ENCODE data around the gene ATRIP.

Gene ATRIP

DNA sequence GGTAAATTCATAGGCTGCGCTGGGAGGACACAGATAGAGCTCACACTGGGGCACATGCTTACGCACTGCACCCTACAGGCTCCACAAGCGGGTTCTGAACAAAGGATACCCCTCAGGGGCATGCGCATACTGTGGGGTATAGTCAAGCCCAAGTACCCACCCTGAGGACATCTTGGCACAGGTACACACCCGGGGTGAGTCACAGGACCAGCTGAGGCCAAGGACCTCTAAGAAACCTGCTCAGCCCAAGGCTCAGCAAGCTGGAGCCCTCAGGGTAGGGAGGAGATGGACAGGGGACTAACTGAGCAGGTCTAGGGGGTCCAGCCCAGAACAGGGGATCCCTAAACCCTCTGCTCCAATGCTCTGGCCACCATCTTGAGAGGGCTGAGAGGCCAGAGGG, 54.1 kb downstream of the ATRIP start:
- H3K27ac Mint-ChIP-seq: no peak overlapping the region
- no peak for DNase-seq
- H3K4me1 Mint-ChIP-seq: peaks cover 9 to 31% of the 10 kb centered on the region in 2 donors
- no peaks in the 10 kb centered on the region for H3K9me3 Mint-ChIP-seq
- no peak overlapping the region for H3K4me3 Mint-ChIP-seq
- H3K27me3 Mint-ChIP-seq: no peaks in the 10 kb centered on the region
- H3K36me3 Mint-ChIP-seq: peaks cover 0 to 8% of the 10 kb centered on the region in 2 donors
- no peak for ATAC-seq (replicated peaks)

DNA sequence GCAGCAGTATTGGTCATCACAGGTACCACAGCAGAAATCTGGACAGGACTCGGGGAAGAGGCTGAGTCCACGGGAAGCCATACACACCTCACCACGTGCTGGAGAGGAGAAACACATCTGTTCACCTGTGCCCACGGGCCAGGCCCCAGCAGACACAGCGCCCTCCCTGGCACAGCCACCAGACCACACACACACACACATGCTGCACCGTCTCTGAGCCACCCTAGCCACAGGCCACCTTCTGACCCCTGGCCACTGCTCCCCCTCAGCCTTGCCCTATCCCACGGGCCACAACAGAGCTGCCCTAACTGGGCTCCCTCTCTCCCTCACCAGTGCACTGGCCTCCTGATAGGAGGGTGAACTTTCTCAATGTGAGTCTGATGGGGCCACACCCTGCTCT, 54.7 kb downstream of the ATRIP start:
- no peak overlapping the region for H3K27ac Mint-ChIP-seq
- peaks cover 0 to 8% of the 10 kb centered on the region in 2 donors for H3K36me3 Mint-ChIP-seq
- H3K9me3 Mint-ChIP-seq: no peaks in the 10 kb centered on the region
- H3K4me3 Mint-ChIP-seq: no peak overlapping the region
- H3K4me1 Mint-ChIP-seq: peaks cover 9 to 31% of the 10 kb centered on the region in 2 donors
- ATAC-seq (replicated peaks) (no peak), DNase-seq (no peak)
- no peaks in the 10 kb centered on the region for H3K27me3 Mint-ChIP-seq

DNA sequence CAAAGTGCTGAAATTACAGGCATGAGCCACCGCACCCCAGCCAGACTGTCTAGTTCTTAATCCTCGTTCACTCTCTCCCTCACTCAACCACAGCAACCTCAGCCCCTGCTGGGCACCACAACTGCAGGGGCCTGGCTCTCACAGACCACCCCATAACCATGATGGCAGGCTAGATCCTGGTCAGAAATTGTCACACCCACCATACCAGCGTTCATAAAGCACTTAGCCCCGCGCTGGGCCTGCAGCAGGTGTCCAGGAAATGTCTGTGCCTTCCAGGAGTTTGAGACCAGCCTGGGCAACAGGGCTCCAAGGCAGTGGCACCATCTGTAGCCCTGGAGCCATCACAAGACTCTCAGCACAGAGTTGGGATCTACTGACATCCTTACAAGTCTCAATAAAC, 55.6 kb downstream of the ATRIP start:
- Mint-ChIP-seq H3K27ac (no peak overlapping the region), H3K4me1 (peaks cover 9 to 36% of the 10 kb centered on the region in 2 donors), H3K27me3 (no peaks in the 10 kb centered on the region), H3K4me3 (no peak overlapping the region), H3K9me3 (no peaks in the 10 kb centered on the region), H3K36me3 (peaks cover 0 to 8% of the 10 kb centered on the region in 2 donors)
- DNase-seq: no peak
- ATAC-seq (replicated peaks): no peak

DNA sequence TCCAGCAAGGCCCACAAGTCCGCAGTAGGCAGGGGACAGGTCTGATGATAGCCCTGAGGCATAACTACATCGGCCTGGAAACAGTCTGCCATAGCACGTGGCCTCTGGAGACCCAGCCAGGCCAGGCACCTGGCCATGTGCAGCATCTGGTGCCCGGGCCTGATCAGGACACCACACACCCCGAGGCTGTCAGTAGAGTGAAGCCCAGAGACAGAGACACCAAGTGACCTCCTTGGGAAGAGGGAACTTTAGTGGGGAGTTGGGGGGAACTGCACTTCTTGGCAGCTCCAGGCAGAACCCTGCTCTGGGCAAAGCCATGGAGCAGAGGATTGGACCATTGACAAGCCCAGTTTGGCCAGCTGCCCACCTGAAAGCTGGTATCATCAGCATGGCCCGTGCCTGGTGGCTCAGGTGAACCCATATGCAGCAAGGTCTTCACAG, 56.2 kb downstream of the ATRIP start:
- Mint-ChIP-seq H3K27ac (no peak overlapping the region), H3K4me1 (peaks cover 12 to 42% of the 10 kb centered on the region in 2 donors), H3K36me3 (peaks cover 0 to 8% of the 10 kb centered on the region in 2 donors)

DNA sequence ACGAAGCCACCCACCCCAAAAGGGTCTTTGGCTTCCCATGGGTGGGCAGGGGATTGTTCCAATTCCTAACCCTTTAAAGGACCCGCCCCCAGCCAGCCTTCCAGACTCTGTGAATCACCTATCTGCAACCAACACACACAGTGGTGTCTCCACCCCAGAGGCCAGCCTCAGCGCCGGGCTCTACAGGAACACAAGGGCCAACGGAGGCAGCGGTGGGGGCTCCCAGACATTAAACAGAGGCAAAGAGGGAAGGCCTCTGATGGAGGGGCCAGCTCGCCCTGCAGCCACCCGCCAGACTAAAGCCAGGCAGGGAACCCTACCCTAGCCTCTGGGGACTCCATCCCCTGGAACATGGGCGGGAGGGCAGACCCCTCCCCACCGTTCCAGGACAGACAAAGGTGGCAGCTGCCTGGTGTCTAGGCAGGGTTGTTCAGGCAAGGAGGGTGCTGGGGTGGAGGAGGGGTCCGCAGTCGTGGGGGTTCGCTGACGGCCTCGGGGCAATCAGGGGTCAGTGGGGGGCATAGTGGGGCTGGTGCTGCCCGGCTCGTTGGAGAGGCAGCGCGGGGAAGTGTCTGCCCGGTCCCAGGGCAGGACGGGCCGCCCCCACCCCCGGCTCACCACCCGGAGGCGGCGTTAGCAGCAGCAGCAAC, 57.0 kb downstream of the ATRIP start:
- Mint-ChIP-seq H3K27ac (peak overlapping the region; percentile 88), H3K4me3 (peak overlapping the region; percentile 79 to 82), H3K9me3 (no peaks in the 10 kb centered on the region), H3K36me3 (peaks cover 0 to 2% of the 10 kb centered on the region in 2 donors), H3K4me1 (peaks cover 12 to 45% of the 10 kb centered on the region in 2 donors), H3K27me3 (no peaks in the 10 kb centered on the region)
- ATAC-seq (replicated peaks) (no peak), DNase-seq (peak; percentile 26)

More for the DNA sequence above, 56.2 kb downstream of the ATRIP start:
- Mint-ChIP-seq H3K27me3 (no peaks in the 10 kb centered on the region), H3K9me3 (no peaks in the 10 kb centered on the region), H3K4me3 (peak overlapping the region; percentile 32 to 79)
- ATAC-seq (replicated peaks): no peak
- no peak for DNase-seq

DNA sequence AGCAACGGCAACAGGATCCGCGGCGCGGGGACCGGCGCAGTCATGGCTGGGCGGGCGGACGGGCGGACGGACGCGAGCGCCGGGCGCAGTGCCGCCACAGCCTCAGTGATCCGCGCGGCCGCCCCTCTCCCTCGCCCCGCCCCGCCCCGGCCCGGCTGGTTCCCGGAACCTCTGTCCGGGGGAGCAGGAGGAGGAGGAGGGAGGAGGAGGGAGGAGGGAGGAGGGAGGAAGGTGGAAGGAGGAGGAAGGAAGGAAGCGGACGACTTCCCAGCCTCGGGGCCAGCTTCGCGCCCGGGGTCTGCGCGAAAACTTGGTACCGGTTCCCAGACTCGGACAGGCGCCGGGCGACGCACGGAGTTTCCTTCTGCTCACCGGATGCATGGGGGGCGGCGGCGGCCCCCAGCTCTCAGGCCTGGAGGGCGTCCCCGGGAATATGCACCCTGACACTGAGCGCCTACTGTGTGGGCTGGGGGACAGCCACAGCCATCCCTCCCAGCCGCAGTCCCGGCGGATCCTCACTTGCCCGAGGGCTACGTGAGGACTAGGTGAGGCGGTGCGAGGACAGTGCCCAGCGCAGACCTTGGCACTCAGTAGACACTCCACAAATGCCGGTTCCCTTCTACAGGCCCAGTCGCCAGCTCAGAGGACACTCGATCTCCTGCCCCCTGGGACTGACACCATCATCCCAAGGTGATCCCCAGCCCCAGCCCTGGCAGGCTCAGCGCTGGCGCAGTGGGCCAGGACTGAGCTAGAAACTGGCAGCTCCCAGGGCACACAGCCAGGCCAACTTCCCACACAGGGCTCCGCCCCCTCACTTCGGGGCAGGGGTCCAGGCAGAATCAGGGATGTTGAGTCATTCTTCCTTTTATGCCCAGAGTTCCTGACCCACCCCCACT, 57.8 kb downstream of the ATRIP start, which contains the start of gene SHISA5:
TSS of gene SHISA5 (minus strand) at position 124 of the 896 bp plus-strand sequence. CDS start at position 44, 80 bp downstream.
- no peaks in the 10 kb centered on the region for H3K27me3 Mint-ChIP-seq
- no peaks in the 10 kb centered on the region for H3K36me3 Mint-ChIP-seq
- H3K9me3 Mint-ChIP-seq: no peaks in the 10 kb centered on the region
- H3K4me3 Mint-ChIP-seq: peak within 1 kb of the TSS; percentile 79 to 82
- peak; percentile 71 for ATAC-seq (replicated peaks)
- H3K27ac Mint-ChIP-seq: peak within 1 kb of the TSS; percentile 88
- no peak for DNase-seq
- peaks cover 12 to 45% of the 10 kb centered on the region in 2 donors for H3K4me1 Mint-ChIP-seq

DNA sequence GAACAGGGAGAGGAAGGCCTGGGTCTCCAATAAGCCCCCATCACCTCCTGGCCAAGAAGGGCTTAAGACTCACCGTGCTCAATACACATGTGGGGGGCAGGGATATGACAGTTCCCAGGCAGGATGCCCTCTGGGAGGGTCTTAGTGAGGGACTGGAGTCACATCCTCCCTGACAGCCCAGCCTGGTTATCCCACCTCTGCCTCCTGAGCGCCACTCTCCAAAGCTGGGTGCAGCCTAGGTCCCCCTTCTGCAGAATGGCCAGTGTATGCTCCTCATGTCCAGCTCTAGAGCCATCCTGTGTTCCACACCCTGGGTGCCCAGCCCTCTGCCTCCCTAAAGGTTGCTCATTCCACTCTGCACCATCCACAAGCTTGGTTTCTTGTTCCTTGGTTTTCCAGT, 58.6 kb downstream of the ATRIP start:
- Mint-ChIP-seq H3K27me3 (no peaks in the 10 kb centered on the region), H3K36me3 (no peaks in the 10 kb centered on the region), H3K27ac (no peak overlapping the region), H3K4me3 (peak overlapping the region in 1 of 2 donors; percentile 9), H3K9me3 (no peaks in the 10 kb centered on the region), H3K4me1 (peaks cover 12 to 44% of the 10 kb centered on the region in 2 donors)
- ATAC-seq (replicated peaks) (no peak), DNase-seq (no peak)

DNA sequence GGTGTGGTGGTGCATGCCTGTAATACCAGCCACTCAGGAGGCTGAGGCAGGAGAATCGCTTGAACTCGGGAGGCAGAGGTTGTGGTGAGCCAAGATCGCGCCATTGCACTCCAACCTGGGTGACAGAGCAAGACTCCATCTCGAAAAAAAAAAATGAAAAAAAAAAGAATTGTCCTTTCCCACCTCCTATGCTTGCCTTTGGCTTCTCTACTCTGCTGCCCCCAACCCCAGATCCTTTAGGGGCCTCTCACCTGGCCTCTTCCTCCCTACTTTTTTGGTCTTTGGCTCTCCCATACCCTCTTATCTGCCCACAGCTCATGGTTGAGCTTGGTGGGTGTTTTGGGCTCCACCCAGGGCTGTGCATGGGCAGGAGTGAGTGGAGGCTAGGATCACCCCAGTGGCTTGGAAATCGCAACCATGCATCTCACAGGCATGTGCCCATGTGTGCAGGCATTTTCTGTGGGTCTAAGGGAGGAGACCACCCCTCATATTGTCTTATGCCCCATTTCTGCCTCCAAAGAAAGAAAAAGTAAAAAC, 59.5 kb downstream of the ATRIP start:
- ATAC-seq (replicated peaks) (no peak), DNase-seq (no peak)
- Mint-ChIP-seq H3K27ac (no peak overlapping the region), H3K36me3 (no peaks in the 10 kb centered on the region), H3K4me1 (peaks cover 11 to 38% of the 10 kb centered on the region in 2 donors), H3K4me3 (no peak overlapping the region), H3K9me3 (no peaks in the 10 kb centered on the region), H3K27me3 (peaks cover 2 to 4% of the 10 kb centered on the region in 2 donors)

DNA sequence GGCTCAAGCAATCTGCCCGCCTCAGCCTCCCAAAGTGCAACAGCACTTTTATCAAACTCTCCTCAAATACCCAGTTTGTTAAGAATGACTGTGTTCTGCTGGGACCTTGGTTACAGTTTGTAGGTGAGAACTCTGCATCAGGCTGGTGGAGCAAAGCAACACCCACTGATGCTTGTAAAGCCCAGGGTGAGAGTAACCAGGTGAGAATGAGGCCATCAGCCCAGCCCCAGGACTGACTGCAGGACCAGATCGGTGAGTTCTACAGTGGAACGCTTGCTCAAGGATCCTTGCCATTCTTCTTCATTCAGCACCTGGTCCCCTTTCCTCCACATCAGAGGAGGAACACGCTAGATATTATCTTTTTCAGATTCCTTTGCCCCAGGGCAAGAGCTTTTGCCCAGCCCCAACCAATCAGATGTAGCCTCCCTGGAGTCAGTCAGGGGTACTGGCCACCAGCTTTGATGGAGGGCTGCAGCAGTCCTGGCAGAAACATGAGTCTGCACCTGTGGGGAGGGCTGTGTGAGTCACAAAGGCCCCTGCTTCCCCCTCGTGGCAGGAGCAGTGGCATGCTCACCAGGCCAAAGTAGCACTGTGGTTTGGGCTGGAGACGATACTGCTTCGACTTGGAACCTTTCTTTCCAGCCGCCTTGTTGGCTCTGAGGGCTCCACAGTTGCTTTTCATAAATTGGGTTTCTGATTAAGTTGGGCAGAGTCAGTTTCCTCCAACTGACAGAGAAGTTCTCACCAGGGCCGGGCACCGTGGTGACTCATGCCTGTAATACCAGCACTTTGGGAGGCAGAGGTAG, 60.9 kb downstream of the ATRIP start:
- ATAC-seq (replicated peaks) (peak; percentile 85 to 87), DNase-seq (peak; percentile 58)
- Mint-ChIP-seq H3K4me1 (peaks cover 11 to 33% of the 10 kb centered on the region in 2 donors), H3K27ac (peak overlapping the region; percentile 20), H3K27me3 (peaks cover 8 to 9% of the 10 kb centered on the region in 2 donors), H3K9me3 (no peaks in the 10 kb centered on the region), H3K36me3 (no peaks in the 10 kb centered on the region), H3K4me3 (no peak overlapping the region)

DNA sequence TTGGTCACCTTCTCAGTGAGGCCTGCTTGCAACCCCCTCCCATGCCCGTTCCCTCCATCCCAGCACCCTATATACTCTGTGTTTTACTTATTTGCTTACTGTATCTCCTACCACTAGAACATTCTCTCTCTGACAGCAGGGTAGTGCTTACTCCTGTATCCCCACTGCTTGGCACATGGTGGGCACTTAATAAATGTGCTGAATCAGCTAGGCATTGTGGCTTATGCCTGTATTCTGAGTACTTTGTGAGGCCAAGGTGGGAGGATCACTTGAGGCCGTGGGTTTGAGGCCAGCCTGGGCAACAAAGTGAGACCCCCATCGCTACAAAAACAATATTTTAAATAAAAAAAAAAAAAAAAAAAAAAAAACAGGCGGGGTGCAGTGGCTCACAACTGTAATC, 65.0 kb downstream of the ATRIP start:
- Mint-ChIP-seq H3K27ac (no peak overlapping the region), H3K9me3 (no peaks in the 10 kb centered on the region), H3K27me3 (peaks cover 8 to 9% of the 10 kb centered on the region in 2 donors), H3K4me3 (no peak overlapping the region), H3K36me3 (no peaks in the 10 kb centered on the region), H3K4me1 (peaks cover 6 to 26% of the 10 kb centered on the region in 2 donors)
- ATAC-seq (replicated peaks) (no peak), DNase-seq (no peak)

DNA sequence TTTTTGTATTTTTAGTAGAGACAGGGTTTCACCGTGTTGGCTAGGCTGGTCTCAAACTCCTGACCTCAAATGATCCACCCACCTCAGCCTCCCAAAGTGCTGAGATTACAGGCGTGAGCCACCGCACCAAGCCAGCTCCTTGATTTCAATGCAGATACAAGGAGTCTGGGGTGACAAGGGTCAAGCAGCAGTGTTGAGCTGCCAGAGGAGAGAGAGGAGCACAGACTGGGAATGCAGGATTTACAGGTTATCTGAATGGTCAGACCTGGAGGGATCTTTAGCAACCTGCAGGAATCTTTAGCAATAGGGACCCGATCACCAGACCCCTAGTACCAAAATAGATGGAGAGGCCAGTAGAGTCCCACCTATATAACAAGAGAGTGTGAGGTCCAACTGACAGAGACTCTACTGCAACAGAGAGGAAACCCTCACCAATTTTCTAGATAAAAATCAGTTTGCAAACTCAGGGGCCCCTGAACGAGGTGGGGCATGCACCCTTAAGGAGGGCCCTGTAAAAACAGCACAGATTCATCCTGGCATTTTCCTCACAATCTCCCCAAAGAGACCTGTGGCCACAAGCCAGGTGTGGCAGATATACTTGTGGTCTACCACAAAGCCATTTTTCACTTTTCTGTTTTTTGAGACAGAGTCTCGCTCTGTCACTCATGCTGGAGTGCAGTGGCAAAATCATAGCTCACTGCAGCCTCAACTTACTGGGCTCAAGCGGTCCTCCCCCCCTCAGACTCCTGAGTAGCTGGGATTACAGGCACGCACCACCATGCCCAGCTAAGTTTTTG, 68.1 kb downstream of the ATRIP start:
- H3K9me3 Mint-ChIP-seq: no peaks in the 10 kb centered on the region
- ATAC-seq (replicated peaks) (peak; percentile 67 to 73), DNase-seq (peak; percentile 10)
- H3K27ac Mint-ChIP-seq: no peak overlapping the region
- peaks cover 12 to 15% of the 10 kb centered on the region in 2 donors for H3K27me3 Mint-ChIP-seq
- no peak overlapping the region for H3K4me3 Mint-ChIP-seq
- H3K36me3 Mint-ChIP-seq: no peaks in the 10 kb centered on the region
- H3K4me1 Mint-ChIP-seq: peaks cover 3 to 13% of the 10 kb centered on the region in 2 donors

Data from stimulated activated naive B cell treated with anti-CD40 and anti-IgM and Interleukin-4, amounts not matched to agents 10 μg/mL and 1 μg/mL and 100 μg/mL, for 72 hours (primary cell).